DMS114 treated with DMSO at 0.1 percent for 48 hours (cell line): ENCODE measurements around the gene ARHGEF40.
A peak's percentile ranks its signal among the peaks of the same experiment; 100 is the strongest.
"Not testable (repeated sequence)": the region's sequence is repeated elsewhere in the genome, so short reads cannot be mapped to it uniquely, and the experiment has no call there.

Experiments used
- DNase-seq: peaks from one replicate; lab custom pipeline; 2025; ENCODE audit not compliant: unreplicated experiment; lab: John Stamatoyannopoulos, UW

ARHGEF40 gene

GRCh38 chr14:21039585-21040369 lies 30.3 kb upstream of the ARHGEF40 start:
- peak; percentile 74 for DNase-seq

- no peak for DNase-seq
Observed at GRCh38 chr14:21040370-21040925, 29.7 kb upstream of the ARHGEF40 start.

GRCh38 chr14:21040941-21041340 lies 29.2 kb upstream of the ARHGEF40 start:
- DNase-seq: not testable (repeated sequence)

- DNase-seq: no peak
Observed at GRCh38 chr14:21041676-21042433, 28.2 kb upstream of the ARHGEF40 start, which contains the start of gene RNASE7. Gene RNASE7, plus strand, starts transcription at chr14:21042362. Its CDS starts 631 bp downstream, at chr14:21042993.

DNA sequence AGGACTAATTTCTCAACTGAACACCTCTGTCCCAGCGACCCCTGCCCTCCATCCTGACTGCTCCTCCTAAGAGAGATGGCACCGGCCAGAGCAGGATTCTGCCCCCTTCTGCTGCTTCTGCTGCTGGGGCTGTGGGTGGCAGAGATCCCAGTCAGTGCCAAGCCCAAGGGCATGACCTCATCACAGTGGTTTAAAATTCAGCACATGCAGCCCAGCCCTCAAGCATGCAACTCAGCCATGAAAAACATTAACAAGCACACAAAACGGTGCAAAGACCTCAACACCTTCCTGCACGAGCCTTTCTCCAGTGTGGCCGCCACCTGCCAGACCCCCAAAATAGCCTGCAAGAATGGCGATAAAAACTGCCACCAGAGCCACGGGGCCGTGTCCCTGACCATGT lies 27.2 kb upstream of the ARHGEF40 start:
- no peak for DNase-seq

GRCh38 chr14:21043387-21043973 lies 26.6 kb upstream of the ARHGEF40 start:
- DNase-seq: no peak

- no peak for DNase-seq
Observed at GRCh38 chr14:21043974-21044618, 26.0 kb upstream of the ARHGEF40 start.

DNA sequence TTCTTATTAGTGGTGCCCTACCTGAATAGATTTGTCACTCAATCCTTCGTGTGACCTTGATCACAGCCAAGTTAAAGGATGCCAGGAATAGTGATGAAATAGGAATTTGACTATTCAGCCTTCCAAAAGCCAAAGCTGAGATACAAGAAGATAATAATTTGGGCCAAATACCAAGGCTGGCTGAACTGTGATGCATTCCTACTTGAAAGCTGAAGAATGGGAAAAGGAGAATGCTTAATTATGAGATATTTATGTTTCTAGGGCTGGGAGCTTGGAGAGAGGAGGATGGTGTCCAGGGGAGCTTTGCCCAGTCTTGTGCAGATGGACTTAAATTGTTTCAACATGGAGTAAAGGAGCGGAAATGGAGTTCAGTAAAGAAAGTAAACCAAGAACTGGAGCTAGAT lies 22.7 kb upstream of the ARHGEF40 start:
- DNase-seq: no peak

GRCh38 chr14:21048638-21049037 lies 21.5 kb upstream of the ARHGEF40 start:
- DNase-seq: no peak

- DNase-seq: no peak
Observed at GRCh38 chr14:21049271-21049673, 20.8 kb upstream of the ARHGEF40 start.

DNA sequence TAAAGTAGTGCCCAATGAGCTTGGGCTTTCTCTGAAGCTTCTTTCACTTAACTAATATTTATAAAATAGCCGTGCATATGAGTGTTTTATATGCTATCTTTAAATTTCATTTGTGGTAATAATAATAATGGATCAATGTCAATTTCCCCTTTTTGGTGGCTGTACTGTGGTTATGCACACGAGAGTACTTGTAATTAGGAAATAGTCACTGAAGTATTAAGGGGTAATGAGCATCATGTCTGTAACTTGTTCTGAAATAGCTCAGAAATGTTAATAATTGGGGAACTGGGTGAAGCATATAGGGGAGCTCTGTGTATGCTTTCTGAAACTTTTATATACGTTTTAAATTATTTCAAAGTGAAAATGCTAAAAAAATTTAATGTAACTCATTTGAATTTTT lies 19.5 kb upstream of the ARHGEF40 start:
- DNase-seq: no peak

- no peak for DNase-seq
Observed at GRCh38 chr14:21053184-21054122, 16.7 kb upstream of the ARHGEF40 start.

- no peak for DNase-seq
Observed at GRCh38 chr14:21054123-21054767, 15.9 kb upstream of the ARHGEF40 start.

DNA sequence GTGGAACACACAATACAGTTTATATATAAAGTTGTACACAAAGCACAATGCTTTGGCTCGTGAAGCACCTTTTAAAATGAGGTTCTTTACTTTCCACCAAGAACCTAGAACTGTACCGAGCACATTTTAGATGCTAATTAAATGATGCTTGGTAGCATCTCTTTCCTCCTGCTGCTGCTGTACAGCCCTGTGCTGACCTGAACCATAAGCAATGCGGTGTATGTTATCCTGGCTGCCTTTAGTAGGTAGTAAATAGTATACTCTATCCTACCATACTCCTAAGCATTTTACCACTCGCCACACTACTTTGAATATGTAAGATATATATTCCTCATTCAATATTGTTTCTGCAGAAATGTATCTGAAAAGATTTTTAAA lies 15.3 kb upstream of the ARHGEF40 start:
- DNase-seq: no peak

GRCh38 chr14:21055432-21056117 lies 14.5 kb upstream of the ARHGEF40 start:
- no peak for DNase-seq

GRCh38 chr14:21056520-21057163 lies 13.5 kb upstream of the ARHGEF40 start:
- DNase-seq: no peak

DNA sequence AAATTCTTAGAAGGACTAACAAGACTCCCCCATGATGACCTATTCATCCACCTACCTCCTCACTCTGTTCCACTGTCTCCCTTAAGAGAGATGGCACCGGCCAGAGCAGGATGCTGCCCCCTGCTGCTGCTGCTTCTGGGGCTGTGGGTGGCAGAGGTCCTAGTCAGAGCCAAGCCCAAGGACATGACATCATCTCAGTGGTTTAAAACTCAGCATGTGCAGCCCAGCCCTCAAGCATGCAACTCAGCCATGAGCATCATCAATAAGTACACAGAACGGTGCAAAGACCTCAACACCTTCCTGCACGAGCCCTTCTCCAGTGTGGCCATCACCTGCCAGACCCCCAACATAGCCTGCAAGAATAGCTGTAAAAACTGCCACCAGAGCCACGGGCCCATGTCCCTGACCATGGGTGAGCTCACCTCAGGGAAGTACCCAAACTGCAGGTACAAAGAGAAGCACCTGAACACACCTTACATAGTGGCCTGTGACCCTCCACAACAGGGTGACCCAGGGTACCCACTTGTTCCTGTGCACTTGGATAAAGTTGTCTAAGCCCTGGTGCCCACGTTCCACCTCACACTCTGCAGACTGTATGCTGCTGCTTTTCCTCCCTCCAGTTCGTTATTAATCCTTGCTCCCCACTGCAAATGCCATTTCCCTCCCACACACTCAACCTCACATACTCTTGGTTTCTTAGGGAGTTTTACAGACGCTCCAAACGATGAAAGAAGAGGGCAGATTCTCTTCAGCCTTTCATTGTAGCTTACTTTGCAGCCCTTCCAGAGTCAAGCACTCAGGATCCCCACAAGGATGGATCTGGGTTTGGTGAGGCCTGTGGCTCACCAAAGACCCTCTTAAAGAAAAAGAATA lies 12.1 kb upstream of the ARHGEF40 start, which contains the start of gene RNASE8:
RNASE8 (plus strand) TSS at position 20 of the 873 bp plus-strand sequence; CDS start at position 91, 71 bp downstream.
- DNase-seq: no peak
